HEK293 (cell line): ENCODE data around the gene PCMT1.
"Not testable (repeated sequence)": the region's sequence is repeated elsewhere in the genome, so short reads cannot be mapped to it uniquely, and the experiment has no call there.

Experiments used
- IKZF3 ChIP-seq: fragments of 450-650 bp; IDR thresholded peaks from 2 replicates; pipeline ENCODE4 v1.5.0; 2018; ENCODE audit warnings: missing biosample characterization, mild to moderate bottlenecking, missing genetic modification characterization, moderate library complexity
- ZNF776 ChIP-seq: fragments of 450-650 bp; formaldehyde crosslinking; IDR thresholded peaks from 2 replicates; pipeline ENCODE4 v1.5.0; 2017; ENCODE audit warnings: missing biosample characterization, missing genetic modification characterization, borderline replicate concordance
- TF ChIP-seq, protein P1 (sequence below): fragments of 450-650 bp; formaldehyde crosslinking; IDR thresholded peaks from 2 replicates; pipeline ENCODE4 v1.5.1; 2016; ENCODE audit warnings: missing biosample characterization, missing genetic modification characterization

DNA sequence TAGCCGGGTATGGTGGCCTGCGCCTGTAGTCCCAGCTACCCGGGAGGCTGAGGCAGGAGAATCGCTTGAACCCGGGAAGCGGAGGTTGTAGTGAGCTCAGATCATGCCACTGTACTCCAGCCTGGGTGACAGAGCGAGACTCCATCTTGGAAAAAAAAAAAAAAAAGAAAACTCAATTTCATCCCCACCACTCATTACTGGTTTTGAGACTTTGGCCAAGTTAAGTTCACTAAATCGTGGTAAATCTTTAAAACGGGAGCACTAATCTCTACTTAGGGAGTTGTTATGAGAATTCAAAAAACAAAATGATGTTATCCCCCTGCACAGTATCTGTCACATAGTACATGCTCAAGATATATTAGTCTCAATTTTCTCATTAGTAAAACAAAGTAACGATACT lies 4.3 kb upstream of the PCMT1 start:
- not testable (repeated sequence) for TF ChIP-seq ZNF776, IKZF3 (tag by site-specific recombination)
- TF ChIP-seq, protein P1, sequence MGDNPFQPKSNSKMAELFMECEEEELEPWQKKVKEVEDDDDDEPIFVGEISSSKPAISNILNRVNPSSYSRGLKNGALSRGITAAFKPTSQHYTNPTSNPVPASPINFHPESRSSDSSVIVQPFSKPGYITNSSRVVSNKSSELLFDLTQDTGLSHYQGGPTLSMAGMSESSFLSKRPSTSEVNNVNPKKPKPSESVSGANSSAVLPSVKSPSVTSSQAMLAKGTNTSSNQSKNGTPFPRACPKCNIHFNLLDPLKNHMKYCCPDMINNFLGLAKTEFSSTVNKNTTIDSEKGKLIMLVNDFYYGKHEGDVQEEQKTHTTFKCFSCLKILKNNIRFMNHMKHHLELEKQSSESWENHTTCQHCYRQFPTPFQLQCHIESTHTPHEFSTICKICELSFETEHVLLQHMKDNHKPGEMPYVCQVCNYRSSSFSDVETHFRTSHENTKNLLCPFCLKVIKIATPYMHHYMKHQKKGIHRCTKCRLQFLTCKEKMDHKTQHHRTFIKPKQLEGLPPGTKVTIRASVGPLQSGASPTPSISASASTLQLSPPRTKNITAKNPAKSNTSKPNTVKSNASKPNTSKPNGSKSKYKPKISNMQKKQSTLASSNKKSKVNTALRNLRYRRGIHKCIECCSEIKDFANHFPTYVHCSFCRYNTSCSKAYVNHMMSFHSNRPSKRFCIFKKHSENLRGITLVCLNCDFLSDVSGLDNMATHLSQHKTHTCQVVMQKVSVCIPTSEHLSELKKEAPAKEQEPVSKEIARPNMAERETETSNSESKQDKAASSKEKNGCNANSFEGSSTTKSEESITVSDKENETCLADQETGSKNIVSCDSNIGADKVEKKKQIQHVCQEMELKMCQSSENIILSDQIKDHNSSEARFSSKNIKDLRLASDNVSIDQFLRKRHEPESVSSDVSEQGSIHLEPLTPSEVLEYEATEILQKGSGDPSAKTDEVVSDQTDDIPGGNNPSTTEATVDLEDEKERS (tag by site-specific recombination), result not testable (repeated sequence)
